K562 (cell line): ENCODE results near the gene ITPRIPL2. TPM values are rescaled to one million over a fixed set of nuclear protein-coding genes. Genes with fewer than 3 reads are reported as not detected.

Source experiments
- ATAC-seq: fragments of 200-7000 bp; cut with Tn5 transposase; 3 replicates; pipeline ENCODE4 v1.9.1; 2020; ENCODE audit warnings: moderate library complexity
- BruUV-seq: library from RNA; stranded (reverse); fragments of 400-500 nt; replicated peaks from 2 replicates; lab custom pipeline; 2021; lab: Mats Ljungman, UMichigan
- CTCF ChIA-PET: fragments of 300-600 bp; formaldehyde crosslinking; extraction: SDS; loops from one replicate; lab custom pipeline; 2021; ENCODE audit warnings: low intra/inter-chr PET ratio; lab: Yijun Ruan, JAX
- POLR2A ChIA-PET: fragments of 300-600, 350-650 bp; sonication (Branson Sonifier 250); formaldehyde crosslinking; extraction: SDS; loops from one replicate; lab custom pipeline; 2021; ENCODE audit warnings: antibody characterized with exemption, inconsistent platforms; lab: Yijun Ruan, JAX
- DNase-seq, 4 experiments: peaks; one replicate each; pipeline versions ENCODE4 v3.0.0 to v3.0.0-alpha.2; 2011 to 2018; ENCODE audit warnings: low spot score in 3 of 4, mixed read lengths in 3 of 4; ENCODE audit errors: extremely low read depth in 1 of 4
- FAIRE-seq: peaks from 2 replicates; lab custom pipeline; 2011; peaks lifted over from hg19 to GRCh38; lab: Jason Lieb, UNC
- H2AFZ ChIP-seq: 2 replicates; pipeline ENCODE4 v1.6.0; 2011; ENCODE audit warnings: low read depth, low read length, control low read depth, inconsistent platforms
- H3K27ac ChIP-seq: fragments of 200-600 bp; 3 replicates; pipeline ENCODE4 v1.8.0; 2011; ENCODE audit warnings: low read depth, mild to moderate bottlenecking, control low read depth, inconsistent platforms, low read length, moderate library complexity, mixed read lengths; ENCODE audit errors: extremely low read depth
- H3K27me3 ChIP-seq, 2 experiments: fragments of 300-600 bp in 1 of 2; 2 replicates in 1 of 2; 3 replicates in 1 of 2; pipeline versions ENCODE4 v1.6.0 to v1.8.0; 2011; ENCODE audit warnings: inconsistent platforms in 2 of 2, low read length in 2 of 2, mild to moderate bottlenecking in 1 of 2, mixed read lengths in 1 of 2, moderate library complexity in 1 of 2; ENCODE audit not compliant: control insufficient read depth in 2 of 2, insufficient read depth in 2 of 2
- H3K36me3 ChIP-seq: fragments of 300-600 bp; 3 replicates; pipeline ENCODE4 v1.8.0; 2011; ENCODE audit warnings: mild to moderate bottlenecking, low read length, inconsistent platforms; ENCODE audit not compliant: control insufficient read depth, insufficient read depth
- H3K4me1 ChIP-seq, 2 experiments: fragments of 200-600 bp in 1 of 2; replicated peaks in 1 of 2; 2 replicates in 1 of 2; 3 replicates in 1 of 2; pipeline versions ENCODE4 v1.5.1 to v1.8.0; 2011; ENCODE audit warnings: inconsistent platforms in 2 of 2, low read length in 2 of 2, mild to moderate bottlenecking in 1 of 2, mixed read lengths in 1 of 2, moderate library complexity in 1 of 2; ENCODE audit not compliant: control insufficient read depth in 2 of 2, insufficient read depth in 2 of 2
- H3K4me2 ChIP-seq: 2 replicates; pipeline ENCODE4 v1.6.1; 2011; ENCODE audit warnings: low read length, control low read depth, inconsistent platforms, mixed read lengths; ENCODE audit not compliant: insufficient read depth
- H3K4me3 ChIP-seq: fragments of 200-600 bp; sonication (generic), shearing (Covaris generic); 2 replicates; pipeline ENCODE4 v1.5.1; 2016; ENCODE audit warnings: control low read depth, inconsistent platforms
- H3K79me2 ChIP-seq: fragments of 200-600 bp; 3 replicates; pipeline ENCODE4 v1.8.0; 2011; ENCODE audit warnings: low read length, inconsistent platforms; ENCODE audit not compliant: control insufficient read depth, insufficient read depth
- H3K9ac ChIP-seq, 2 experiments: 2 replicates each; pipeline versions ENCODE4 v1.6.0 to v1.6.1; 2011; ENCODE audit warnings: low read depth in 2 of 2, low read length in 2 of 2, control low read depth in 1 of 2, inconsistent platforms in 1 of 2, mild to moderate bottlenecking in 1 of 2, mixed read lengths in 1 of 2; ENCODE audit not compliant: insufficient read depth in 1 of 2
- H3K9me1 ChIP-seq: one replicate; pipeline ENCODE4 v1.6.0; 2011; ENCODE audit warnings: inconsistent platforms, mild to moderate bottlenecking, low read length, moderate library complexity; ENCODE audit not compliant: control insufficient read depth, insufficient read depth
- H3K9me3 ChIP-seq: replicated peaks from 2 replicates; pipeline ENCODE4 v1.5.1; 2011; ENCODE audit warnings: low read depth, low read length, inconsistent platforms; ENCODE audit not compliant: control insufficient read depth, insufficient read depth
- H4K20me1 ChIP-seq: replicated peaks from 2 replicates; pipeline ENCODE4 v1.6.1; 2011; ENCODE audit warnings: low read length, inconsistent platforms, mixed read lengths; ENCODE audit not compliant: control insufficient read depth, insufficient read depth
- CBX2 ChIP-seq: fragments of 200-600 bp; sonication (generic); IDR thresholded peaks from one replicate; pipeline ENCODE4 v1.6.1; 2012; ENCODE audit warnings: mild to moderate bottlenecking, low read length, inconsistent platforms; ENCODE audit not compliant: insufficient read depth, poor library complexity, severe bottlenecking
- DIDO1 ChIP-seq: fragments of 450-650 bp; IDR thresholded peaks from 2 replicates; pipeline ENCODE4 v1.6.1; 2016; ENCODE audit warnings: low read depth, missing biosample characterization, missing genetic modification characterization
- EZH2 ChIP-seq: IDR thresholded peaks from 2 replicates; pipeline ENCODE4 v1.6.1; 2012; ENCODE audit warnings: low read depth, mild to moderate bottlenecking, inconsistent platforms, low read length, borderline replicate concordance
- L3MBTL2 ChIP-seq: fragments of 450-650 bp; IDR thresholded peaks from 2 replicates; pipeline ENCODE4 v1.6.1; 2016; ENCODE audit warnings: mild to moderate bottlenecking, moderate library complexity
- MCM5 ChIP-seq: fragments of 450-650 bp; IDR thresholded peaks from 2 replicates; pipeline ENCODE4 v1.6.1; 2016; ENCODE audit warnings: low read depth
- NFATC3 ChIP-seq: fragments of 450-650 bp; IDR thresholded peaks from 2 replicates; pipeline ENCODE4 v1.6.1; 2017; ENCODE audit warnings: mild to moderate bottlenecking
- RB1 ChIP-seq: fragments of 450-650 bp; IDR thresholded peaks from 2 replicates; pipeline ENCODE4 v1.6.1; 2017; ENCODE audit warnings: low read depth, mild to moderate bottlenecking
- SMARCE1 ChIP-seq: fragments of 450-650 bp; IDR thresholded peaks from 2 replicates; pipeline ENCODE4 v1.7.1; 2016; ENCODE audit warnings: mild to moderate bottlenecking
- ZFP1 ChIP-seq: fragments of 450-650 bp; formaldehyde crosslinking; IDR thresholded peaks from 2 replicates; pipeline ENCODE4 v1.4.0; 2020; ENCODE audit warnings: mild to moderate bottlenecking, mixed read lengths
- ZMIZ1 ChIP-seq, 2 experiments: fragments of 150-350 bp in 1 of 2; IDR thresholded peaks; 2 replicates each; pipeline ENCODE4 v1.6.1; 2012 to 2016; ENCODE audit warnings: low read depth in 2 of 2, low read length in 2 of 2, mild to moderate bottlenecking in 1 of 2, moderate library complexity in 1 of 2
- WGBS: fragments of 100-300 bp; shearing (Covaris generic); methylation state at CpG from one replicate; pipeline ENCODE4 v1.1.6; 2016; ENCODE audit warnings: low coverage, mixed read lengths; ENCODE audit not compliant: insufficient coverage; ENCODE audit errors: missing lambda C conversion rate; 5-methylcytosine and 5-hydroxymethylcytosine counted together
- in situ Hi-C: fragments of 300-500 bp; cut with MboI; formaldehyde crosslinking; loops from 4 replicates; pipeline ENCODE4 v1.15.0; 2018; ENCODE audit warnings: inconsistent platforms, mixed read lengths
- intact Hi-C: fragments of 100-400 bp; cut with micrococcal nuclease; formaldehyde crosslinking; loops from 2 replicates; pipeline ENCODE4 v1.14.2; 2022
- polyA plus RNA-seq, 8 experiments: library from polyadenylated mRNA; depleted of rRNA in 4 of 8; stranded (reverse) in 5 of 8; unstranded in 3 of 8; fragments of >200 nt; fragmentation: Nextera tagmentation in 2 of 8; fragmentation: Illumina TruSeq in 1 of 8; extraction: Ambion mirVana in 2 of 8; extraction: Trizol in 1 of 8; gene quantifications; 2 replicates each; pipeline versions ENCODE4 v1.2.1 to v1.2.3, GENCODE V29; 2011 to 2014; ENCODE audit warnings: inconsistent platforms in 1 of 8, missing spikeins in 1 of 8
- total RNA-seq, 7 experiments: library from RNA; depleted of rRNA in 6 of 7; stranded (reverse); fragments of >200 nt in 6 of 7; fragmentation: Illumina TruSeq in 2 of 7; extraction: Trizol in 2 of 7; gene quantifications; 2 replicates each; pipeline versions ENCODE4 v1.2.1 to v1.2.3, GENCODE V29; 2011 to 2021; ENCODE audit warnings: low replicate concordance in 1 of 7

The ITPRIPL2 gene
- total and polyA plus RNA-seq, 9 of the 15 experiments (the other 6 are each of a cell fraction or from before 2014, with no cell fraction given): 0.04 to 2.2 (median 0.58) TPM

GRCh38 chr16:19143599-19143956 is 29.8 kb downstream of the ITPRIPL2 start:
- no peak for ATAC-seq
- intact Hi-C loops (no loop called here), in situ Hi-C loops (no loop called here)
- Histone ChIP-seq H3K36me3 (no peaks in the 10 kb centered on the region), H3K79me2 (no peaks in the 10 kb centered on the region), H3K9ac (no peak overlapping the region), H4K20me1 (no peaks in the 10 kb centered on the region), H3K4me1 (no peaks in the 10 kb centered on the region; a peak in 1 of 5 replicates), H2AFZ (no peak overlapping the region), H3K27ac (no peak overlapping the region), H3K4me2 (no peak overlapping the region), H3K9me1 (no peaks in the 10 kb centered on the region), H3K9me3 (0 out of 2 replicates have a peak, but pooled peaks cover 3% of the 10 kb centered on the region), H3K4me3 (no peak overlapping the region), H3K27me3 (peaks cover 19 to 21% of the 10 kb centered on the region in 2 experiments)
- DNase-seq: no peak
- POLR2A ChIA-PET: interaction anchor here (0.6 to 2.1 kb wide), 4 partner anchors 8 to 36 kb away, joined by 3 to 9 read pairs (median 4); no protein-coding TSS in a partner anchor
- TF ChIP-seq EZH2 (0 out of 2 replicates have a peak, but pooled peaks have one; percentile 58), SMARCE1 (no peak)
- BruUV-seq: no TSS peak
- WGBS: 4% methylated on average over 9 of the region's 9 CpGs
- no peak for FAIRE-seq
- CTCF ChIA-PET: no interaction called here

GRCh38 chr16:19145010-19145409 is 31.2 kb downstream of the ITPRIPL2 start:
- DNase-seq: no peak
- WGBS: 0% methylated on average over 3 of the region's 3 CpGs
- FAIRE-seq: no peak
- H3K9ac ChIP-seq: no peak overlapping the region
- 0 out of 2 replicates have a peak, but pooled peaks cover 3% of the 10 kb centered on the region for H3K9me3 ChIP-seq
- H3K79me2 ChIP-seq: no peaks in the 10 kb centered on the region
- TF ChIP-seq NFATC3 (no peak), ZFP1 (no peak), ZMIZ1 (IDR thresholded peaks at IDR 0.05; ENCODE audit: low read depth in 2 of 2, low read length in 2 of 2) (no peak), RB1 (no peak), L3MBTL2 (no peak), CBX2 (no peak), MCM5 (no peak), DIDO1 (tag) (no peak)
- in situ Hi-C loops (no loop called here), intact Hi-C loops (no loop called here)
- no peak overlapping the region for H3K4me3 ChIP-seq
- POLR2A ChIA-PET: interaction anchor here (0.6 to 2.1 kb wide), 8 partner anchors 9 to 1494 kb away, joined by 3 to 9 read pairs (median 3); partner anchors contain the start of gene ITPRIPL2
- H3K4me1 ChIP-seq: no peaks in the 10 kb centered on the region
- no peak overlapping the region for H3K4me2 ChIP-seq
- no peaks in the 10 kb centered on the region for H4K20me1 ChIP-seq
- no peak for ATAC-seq
- BruUV-seq: no TSS peak
- no peak overlapping the region for H2AFZ ChIP-seq
- H3K27ac ChIP-seq: no peak overlapping the region
- H3K9me1 ChIP-seq: no peaks in the 10 kb centered on the region
- peaks cover 19 to 21% of the 10 kb centered on the region in 2 experiments for H3K27me3 ChIP-seq
- no peaks in the 10 kb centered on the region for H3K36me3 ChIP-seq
- CTCF ChIA-PET: no interaction called here
